CD4-positive, CD25-positive, alpha-beta regulatory T cell (primary cell): ENCODE measurements around the gene UBE2E2. TPM values are rescaled to one million over a fixed set of nuclear protein-coding genes. Genes with fewer than 3 reads are reported as not detected.

Source experiments
- ATAC-seq, 2 donors: fragments of 150-1000 bp; cut with Tn5 transposase; one replicate each; pipeline ENCODE4 v1.10.0; 2021; ENCODE audit warnings: low read depth in 2 of 2, moderate number of reproducible peaks in 2 of 2, moderate library complexity in 1 of 2
- DNase-seq, 3 donors: peaks; one replicate each; pipeline versions ENCODE4 v3.0.0 to v3.0.0-alpha.2; 2012 to 2022; ENCODE audit warnings: mixed read lengths in 1 of 3
- H3K27ac ChIP-seq: one replicate; pipeline ENCODE4 v1.7.0; 2013; ENCODE audit warnings: mild to moderate bottlenecking, low read length; ENCODE audit not compliant: insufficient read depth, poor library complexity, severe bottlenecking
- H3K27me3 ChIP-seq: one replicate; pipeline ENCODE4 v1.7.0; 2013; ENCODE audit warnings: low read length; ENCODE audit not compliant: control insufficient read depth, insufficient read depth
- H3K36me3 ChIP-seq: one replicate; pipeline ENCODE4 v1.7.0; 2013; ENCODE audit warnings: mild to moderate bottlenecking, low read length, moderate library complexity; ENCODE audit not compliant: control insufficient read depth, insufficient read depth
- H3K4me1 ChIP-seq: 2 replicates; pipeline ENCODE4 v1.7.0; 2013; ENCODE audit warnings: mild to moderate bottlenecking, low read length; ENCODE audit not compliant: insufficient read depth, control insufficient read depth, poor library complexity, severe bottlenecking
- H3K4me3 ChIP-seq: one replicate; pipeline ENCODE4 v1.7.0; 2013; ENCODE audit warnings: low read depth, mild to moderate bottlenecking, low read length, moderate library complexity
- H3K9me3 ChIP-seq, 2 experiments: 1 replicate in 1 of 2; 2 replicates in 1 of 2; pipeline ENCODE4 v1.7.0; 2013; ENCODE audit warnings: low read length in 2 of 2, mild to moderate bottlenecking in 1 of 2, moderate library complexity in 1 of 2; ENCODE audit not compliant: control insufficient read depth in 2 of 2
- H3K27ac Mint-ChIP-seq, 3 donors: one replicate each; pipeline ENCODE4 v1.8.0; 2020 to 2022; ENCODE audit warnings: mild to moderate bottlenecking in 3 of 3, mixed read lengths in 3 of 3, moderate library complexity in 2 of 3
- H3K27me3 Mint-ChIP-seq: one replicate; pipeline ENCODE4 v1.8.0; 2022; ENCODE audit warnings: mild to moderate bottlenecking, mixed read lengths
- H3K36me3 Mint-ChIP-seq: one replicate; pipeline ENCODE4 v1.8.0; 2020; ENCODE audit warnings: mixed read lengths
- H3K4me1 Mint-ChIP-seq, 4 donors: one replicate each; pipeline ENCODE4 v1.8.0; 2020 to 2022; ENCODE audit warnings: mixed read lengths in 4 of 4, mild to moderate bottlenecking in 1 of 4
- H3K4me3 Mint-ChIP-seq, 4 donors: one replicate each; pipeline ENCODE4 v1.8.0; 2020 to 2022; ENCODE audit warnings: mild to moderate bottlenecking in 4 of 4, mixed read lengths in 4 of 4, moderate library complexity in 3 of 4
- H3K9me3 Mint-ChIP-seq, 7 donors: one replicate each; pipeline ENCODE4 v1.8.0; 2020 to 2022; ENCODE audit warnings: mixed read lengths in 7 of 7, mild to moderate bottlenecking in 3 of 7, moderate library complexity in 2 of 7
- polyA plus RNA-seq, 4 donors: library from polyadenylated mRNA; unstranded; fragments of 300-500 nt; fragmentation: Illumina TruSeq; gene quantifications; one replicate each; pipeline ENCODE4 v1.2.3, GENCODE V29; 2021
- total RNA-seq: library from RNA; stranded (reverse); gene quantifications from one replicate; pipeline ENCODE4 v1.2.3, GENCODE V29; 2022

The UBE2E2 gene
- total and polyA plus RNA-seq, 5 donors from 2014 or later = 0.81 to 9.6 (median 1.8) TPM

GRCh38 chr3:23320586-23321570 lies 117.8 kb downstream of the UBE2E2 start:
- Mint-ChIP-seq H3K4me3 (no peak overlapping the region), H3K4me1 (peaks cover 0 to 20% (median 13%) of the 10 kb centered on the region in 4 donors), H3K27me3 (no peaks in the 10 kb centered on the region), H3K27ac (peak overlapping the region in 1 of 3 donors; percentile 36), H3K36me3 (no peaks in the 10 kb centered on the region), H3K9me3 (peaks cover 0 to 7% (median 1%) of the 10 kb centered on the region in 7 donors)
- Histone ChIP-seq H3K4me1 (no peaks in the 10 kb centered on the region), H3K36me3 (no peaks in the 10 kb centered on the region), H3K4me3 (no peak overlapping the region), H3K9me3 (no peaks in the 10 kb centered on the region), H3K27me3 (no peaks in the 10 kb centered on the region), H3K27ac (no peak overlapping the region)
- DNase-seq (no peak), ATAC-seq (no peak)

DNA sequence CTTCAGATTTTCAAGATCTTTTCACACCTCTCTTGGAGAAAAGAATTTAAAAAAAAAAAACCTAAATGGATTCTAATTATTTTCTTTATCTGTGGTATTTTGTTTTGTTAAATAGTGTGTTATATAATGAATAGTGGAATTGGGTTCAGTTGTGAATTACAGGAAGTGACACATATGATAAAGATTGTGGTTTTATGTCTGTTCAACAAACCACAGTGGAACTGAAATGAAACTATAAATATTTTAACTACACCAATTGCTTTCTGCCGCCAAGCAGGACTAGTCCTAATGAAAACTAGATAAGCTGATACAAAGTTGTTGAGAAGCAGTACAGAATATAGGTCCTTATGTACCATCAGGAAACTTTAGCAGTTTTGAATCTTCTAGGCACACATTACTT lies 121.6 kb downstream of the UBE2E2 start:
- no peaks in the 10 kb centered on the region for H3K36me3 Mint-ChIP-seq
- peaks cover 0 to 20% (median 13%) of the 10 kb centered on the region in 4 donors for H3K4me1 Mint-ChIP-seq
- ATAC-seq (peak; percentile 55 to 67), DNase-seq (peak in 2 of 3 donors; percentile 13 to 52)
- peak overlapping the region in 2 of 4 donors; percentile 30 to 62 for H3K4me3 Mint-ChIP-seq
- Histone ChIP-seq H3K27ac (no peak overlapping the region), H3K9me3 (no peaks in the 10 kb centered on the region), H3K36me3 (no peaks in the 10 kb centered on the region), H3K4me1 (no peaks in the 10 kb centered on the region), H3K27me3 (no peaks in the 10 kb centered on the region), H3K4me3 (no peak overlapping the region)
- H3K27me3 Mint-ChIP-seq = no peaks in the 10 kb centered on the region
- H3K27ac Mint-ChIP-seq = peak overlapping the region in 2 of 3 donors; percentile 12 to 23
- peaks cover 0 to 3% (median 1%) of the 10 kb centered on the region in 7 donors for H3K9me3 Mint-ChIP-seq

GRCh38 chr3:23325466-23326065 lies 122.4 kb downstream of the UBE2E2 start:
- no peaks in the 10 kb centered on the region for H3K36me3 ChIP-seq
- no peak overlapping the region for H3K4me3 ChIP-seq
- H3K27me3 ChIP-seq = no peaks in the 10 kb centered on the region
- Mint-ChIP-seq H3K36me3 (no peaks in the 10 kb centered on the region), H3K4me3 (peak overlapping the region in 1 of 4 donors; percentile 48), H3K4me1 (peaks cover 0 to 20% (median 13%) of the 10 kb centered on the region in 4 donors), H3K9me3 (peaks cover 0 to 3% (median 0%) of the 10 kb centered on the region in 7 donors), H3K27me3 (no peaks in the 10 kb centered on the region), H3K27ac (no peak overlapping the region)
- H3K9me3 ChIP-seq = no peaks in the 10 kb centered on the region
- ATAC-seq = no peak
- H3K27ac ChIP-seq = no peak overlapping the region
- no peaks in the 10 kb centered on the region for H3K4me1 ChIP-seq
- no peak for DNase-seq

GRCh38 chr3:23329471-23330105 lies 126.5 kb downstream of the UBE2E2 start:
- H3K4me3 ChIP-seq = no peak overlapping the region
- peaks cover 0 to 11% (median 8%) of the 10 kb centered on the region in 4 donors for H3K4me1 Mint-ChIP-seq
- H3K27ac Mint-ChIP-seq = no peak overlapping the region
- H3K27ac ChIP-seq = no peak overlapping the region
- DNase-seq = no peak
- no peak for ATAC-seq
- no peaks in the 10 kb centered on the region for H3K27me3 ChIP-seq
- no peaks in the 10 kb centered on the region for H3K27me3 Mint-ChIP-seq
- no peaks in the 10 kb centered on the region for H3K4me1 ChIP-seq
- H3K4me3 Mint-ChIP-seq = no peak overlapping the region
- H3K36me3 ChIP-seq = no peaks in the 10 kb centered on the region
- H3K9me3 ChIP-seq = no peaks in the 10 kb centered on the region
- no peaks in the 10 kb centered on the region for H3K36me3 Mint-ChIP-seq
- H3K9me3 Mint-ChIP-seq = peaks cover 0 to 1% (median 0%) of the 10 kb centered on the region in 7 donors

- Mint-ChIP-seq H3K4me3 (no peak overlapping the region), H3K36me3 (no peaks in the 10 kb centered on the region), H3K27ac (no peak overlapping the region), H3K9me3 (peaks cover 0 to 1% (median 0%) of the 10 kb centered on the region in 7 donors), H3K4me1 (peaks cover 0 to 2% (median 1%) of the 10 kb centered on the region in 4 donors), H3K27me3 (no peaks in the 10 kb centered on the region)
- H3K4me1 ChIP-seq = no peaks in the 10 kb centered on the region
- no peaks in the 10 kb centered on the region for H3K27me3 ChIP-seq
- H3K27ac ChIP-seq = no peak overlapping the region
- DNase-seq (no peak), ATAC-seq (no peak)
- H3K4me3 ChIP-seq = no peak overlapping the region
- H3K36me3 ChIP-seq = no peaks in the 10 kb centered on the region
- no peaks in the 10 kb centered on the region for H3K9me3 ChIP-seq
Measured at GRCh38 chr3:23330568-23330967, 127.4 kb downstream of the UBE2E2 start.

DNA sequence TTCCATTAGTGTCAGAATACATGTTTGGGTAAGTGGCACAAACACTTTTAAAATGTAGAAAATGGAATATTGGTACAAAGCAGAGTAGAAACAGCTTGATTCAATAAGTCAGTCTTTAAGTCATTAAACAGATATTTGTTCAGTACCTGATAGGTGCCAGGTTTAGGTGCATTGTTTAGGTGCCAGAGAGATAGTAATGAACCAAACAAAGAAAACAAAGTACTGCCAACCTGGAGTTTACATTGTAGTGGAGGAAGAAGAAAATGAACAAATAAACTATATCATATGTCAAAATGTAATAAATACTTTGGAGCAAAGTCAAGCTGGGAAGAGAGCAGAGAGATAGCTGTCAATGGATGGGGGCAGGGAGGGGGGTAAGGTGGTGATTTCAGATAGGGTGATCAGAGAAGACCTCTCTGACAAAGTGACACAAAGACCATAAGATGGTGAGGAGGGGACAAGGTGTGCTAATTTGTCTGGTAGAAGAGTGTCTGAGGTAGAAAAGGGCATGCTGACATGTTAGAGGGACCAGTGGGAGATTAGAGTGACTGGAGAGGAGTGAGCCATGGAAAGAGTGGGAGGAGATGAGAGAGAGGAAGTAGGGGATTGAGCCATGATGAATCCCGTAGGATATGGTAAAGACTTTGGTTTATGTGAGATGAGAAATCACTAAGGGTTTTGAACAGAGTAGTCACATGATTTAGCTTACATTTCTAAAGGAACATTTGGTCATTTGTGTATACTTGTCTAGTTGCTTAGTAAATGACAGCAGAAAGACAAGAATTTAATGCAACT lies 128.2 kb downstream of the UBE2E2 start:
- Mint-ChIP-seq H3K36me3 (no peaks in the 10 kb centered on the region), H3K4me3 (no peak overlapping the region), H3K4me1 (no peaks in the 10 kb centered on the region), H3K9me3 (peaks cover 0 to 1% (median 0%) of the 10 kb centered on the region in 7 donors), H3K27ac (peak overlapping the region in 1 of 3 donors; percentile 41), H3K27me3 (no peaks in the 10 kb centered on the region)
- Histone ChIP-seq H3K27ac (no peak overlapping the region), H3K9me3 (no peaks in the 10 kb centered on the region), H3K27me3 (no peaks in the 10 kb centered on the region), H3K4me3 (no peak overlapping the region), H3K4me1 (no peaks in the 10 kb centered on the region), H3K36me3 (no peaks in the 10 kb centered on the region)
- ATAC-seq = no peak
- DNase-seq = no peak

- Histone ChIP-seq H3K4me3 (no peak overlapping the region), H3K9me3 (no peaks in the 10 kb centered on the region), H3K36me3 (no peaks in the 10 kb centered on the region), H3K27me3 (no peaks in the 10 kb centered on the region), H3K27ac (no peak overlapping the region), H3K4me1 (no peaks in the 10 kb centered on the region)
- H3K36me3 Mint-ChIP-seq = no peaks in the 10 kb centered on the region
- DNase-seq (no peak), ATAC-seq (no peak)
- H3K4me1 Mint-ChIP-seq = no peaks in the 10 kb centered on the region
- H3K9me3 Mint-ChIP-seq = peaks cover 0 to 5% (median 0%) of the 10 kb centered on the region in 7 donors
- no peak overlapping the region for H3K27ac Mint-ChIP-seq
- no peak overlapping the region for H3K4me3 Mint-ChIP-seq
- no peaks in the 10 kb centered on the region for H3K27me3 Mint-ChIP-seq
Measured at GRCh38 chr3:23333633-23334032, 130.5 kb downstream of the UBE2E2 start.
